ENCODE data around the gene NDRG3.
"Not testable (repeated sequence)": the region's sequence is repeated elsewhere in the genome, so short reads cannot be mapped to it uniquely, and the experiment has no call there.

NDRG3 gene

GRCh38 chr20:36658300-36658699, 87.6 kb downstream of the NDRG3 start:
- DNase-seq: no peak
- in situ Hi-C loops (cut with HindIII; ENCODE audit: low pct_ligation_motif_present, low pct_unique_long_range_greater_than_20kb, low sequenced_read_pairs): no loop called here

- in situ Hi-C loops (cut with HindIII; ENCODE audit: low pct_ligation_motif_present, low pct_unique_long_range_greater_than_20kb, low sequenced_read_pairs): no loop called here
Measured at GRCh38 chr20:36656733-36657132, 89.2 kb downstream of the NDRG3 start.

GRCh38 chr20:36655004-36655403, 90.9 kb downstream of the NDRG3 start:
- no peak for DNase-seq
- in situ Hi-C loops (cut with HindIII; ENCODE audit: low pct_ligation_motif_present, low pct_unique_long_range_greater_than_20kb, low sequenced_read_pairs): no loop called here

More at GRCh38 chr20:36656733-36657132, 89.2 kb downstream of the NDRG3 start:
- DNase-seq: no peak

GRCh38 chr20:36654506-36654905, 91.4 kb downstream of the NDRG3 start:
- in situ Hi-C loops (cut with HindIII; ENCODE audit: low pct_ligation_motif_present, low pct_unique_long_range_greater_than_20kb, low sequenced_read_pairs): no loop called here
- no peak for DNase-seq

GRCh38 chr20:36653456-36653855, 92.4 kb downstream of the NDRG3 start:
- in situ Hi-C loops (cut with HindIII; ENCODE audit: low pct_ligation_motif_present, low pct_unique_long_range_greater_than_20kb, low sequenced_read_pairs): no loop called here
- DNase-seq: no peak

GRCh38 chr20:36647196-36648121, 98.4 kb downstream of the NDRG3 start:
- in situ Hi-C loops (cut with HindIII; ENCODE audit: low pct_ligation_motif_present, low pct_unique_long_range_greater_than_20kb, low sequenced_read_pairs): no loop called here

GRCh38 chr20:36646678-36647077, 99.2 kb downstream of the NDRG3 start:
- no peak for DNase-seq
- in situ Hi-C loops (cut with HindIII; ENCODE audit: low pct_ligation_motif_present, low pct_unique_long_range_greater_than_20kb, low sequenced_read_pairs): no loop called here

More at GRCh38 chr20:36647196-36648121, 98.4 kb downstream of the NDRG3 start:
- DNase-seq: no peak

- in situ Hi-C loops (cut with HindIII; ENCODE audit: low pct_ligation_motif_present, low pct_unique_long_range_greater_than_20kb, low sequenced_read_pairs): no loop called here
- DNase-seq: no peak
Measured at GRCh38 chr20:36645998-36646397, 99.9 kb downstream of the NDRG3 start, which contains the start of gene SLA2. Gene SLA2 (minus strand): TSS chr20:36646196. CDS start chr20:36641335, 4,861 bp downstream.

- in situ Hi-C loops (cut with HindIII; ENCODE audit: low pct_ligation_motif_present, low pct_unique_long_range_greater_than_20kb, low sequenced_read_pairs): no loop called here
Measured at GRCh38 chr20:36645353-36645752, 100.5 kb downstream of the NDRG3 start.

GRCh38 chr20:36644706-36645095, 101.2 kb downstream of the NDRG3 start:
- in situ Hi-C loops (cut with HindIII; ENCODE audit: low pct_ligation_motif_present, low pct_unique_long_range_greater_than_20kb, low sequenced_read_pairs): no loop called here
- DNase-seq: no peak

More at GRCh38 chr20:36645353-36645752, 100.5 kb downstream of the NDRG3 start:
- DNase-seq: no peak

- in situ Hi-C loops (cut with HindIII; ENCODE audit: low pct_ligation_motif_present, low pct_unique_long_range_greater_than_20kb, low sequenced_read_pairs): no loop called here
Measured at GRCh38 chr20:36644032-36644705, 101.7 kb downstream of the NDRG3 start.

GRCh38 chr20:36642136-36642535, 103.8 kb downstream of the NDRG3 start:
- in situ Hi-C loops (cut with HindIII; ENCODE audit: low pct_ligation_motif_present, low pct_unique_long_range_greater_than_20kb, low sequenced_read_pairs): no loop called here
- no peak for DNase-seq

More at GRCh38 chr20:36644032-36644705, 101.7 kb downstream of the NDRG3 start:
- no peak for DNase-seq

GRCh38 chr20:36641506-36641843, 104.4 kb downstream of the NDRG3 start:
- no peak for DNase-seq
- in situ Hi-C loops (cut with HindIII; ENCODE audit: low pct_ligation_motif_present, low pct_unique_long_range_greater_than_20kb, low sequenced_read_pairs): no loop called here

- DNase-seq; in situ Hi-C loops (cut with HindIII; ENCODE audit: low pct_ligation_motif_present, low pct_unique_long_range_greater_than_20kb, low sequenced_read_pairs): not testable (repeated sequence)
Measured at GRCh38 chr20:36638876-36639400, 107.0 kb downstream of the NDRG3 start.

GRCh38 chr20:36634342-36634741, 111.5 kb downstream of the NDRG3 start:
- in situ Hi-C loops (cut with HindIII; ENCODE audit: low pct_ligation_motif_present, low pct_unique_long_range_greater_than_20kb, low sequenced_read_pairs): no loop called here
- no peak for DNase-seq

- in situ Hi-C loops (cut with HindIII; ENCODE audit: low pct_ligation_motif_present, low pct_unique_long_range_greater_than_20kb, low sequenced_read_pairs): no loop called here
Measured at GRCh38 chr20:36633285-36633772, 112.6 kb downstream of the NDRG3 start.

GRCh38 chr20:36632487-36633284, 113.2 kb downstream of the NDRG3 start:
- in situ Hi-C loops (cut with HindIII; ENCODE audit: low pct_ligation_motif_present, low pct_unique_long_range_greater_than_20kb, low sequenced_read_pairs): no loop called here
- no peak for DNase-seq

More at GRCh38 chr20:36633285-36633772, 112.6 kb downstream of the NDRG3 start:
- no peak for DNase-seq

- in situ Hi-C loops (cut with HindIII; ENCODE audit: low pct_ligation_motif_present, low pct_unique_long_range_greater_than_20kb, low sequenced_read_pairs): no loop called here
- DNase-seq: no peak
Measured at GRCh38 chr20:36632147-36632486, 113.8 kb downstream of the NDRG3 start.
